OCI-LY7 (cell line): Measurements from ENCODE around the gene HEATR5A. TPM values are rescaled to one million over a fixed set of nuclear protein-coding genes. Genes with fewer than 3 reads are reported as not detected.

Source experiments
- BruUV-seq: library from RNA; stranded (reverse); fragments of 400-500 nt; replicated peaks from 2 replicates; lab custom pipeline; 2021; lab: Mats Ljungman, UMichigan
- CTCF ChIA-PET: fragments of 300-600 bp; sonication (Branson Sonifier 250); formaldehyde crosslinking; loops from one replicate; lab custom pipeline; 2022; ENCODE audit warnings: antibody characterized with exemption; ENCODE audit not compliant: unreplicated experiment; lab: Charles Lee
- POLR2A ChIA-PET: fragments of 300-600 bp; sonication (Branson Sonifier 250); formaldehyde crosslinking; loops from one replicate; lab custom pipeline; 2022; ENCODE audit warnings: antibody characterized with exemption; lab: Charles Lee
- DNase-seq: peaks from one replicate; pipeline ENCODE4 v3.0.0-alpha.2; 2015; ENCODE audit warnings: low spot score
- H2AFZ ChIP-seq: fragments of 200-600 bp; sonication (generic), shearing (Covaris generic); 2 replicates; pipeline ENCODE4 v1.6.1; 2014; ENCODE audit warnings: mild to moderate bottlenecking, antibody characterized with exemption, low read length, moderate library complexity
- H3K27ac ChIP-seq: fragments of 200-600 bp; sonication (generic); 2 replicates; pipeline ENCODE4 v1.5.1; 2014; ENCODE audit warnings: mixed run types, low read depth, mild to moderate bottlenecking, moderate library complexity, low read length, inconsistent platforms; ENCODE audit not compliant: poor library complexity, severe bottlenecking
- H3K36me3 ChIP-seq: fragments of 200-600 bp; sonication (generic); 2 replicates; pipeline ENCODE4 v1.6.1; 2014; ENCODE audit warnings: mild to moderate bottlenecking, antibody characterized with exemption, low read length, moderate library complexity, mixed read lengths; ENCODE audit not compliant: insufficient read depth
- H3K4me1 ChIP-seq: fragments of 200-600 bp; sonication (generic); 2 replicates; pipeline ENCODE4 v1.5.1; 2014; ENCODE audit warnings: mild to moderate bottlenecking, low read length; ENCODE audit not compliant: insufficient read depth, poor library complexity, severe bottlenecking
- H3K4me2 ChIP-seq: fragments of 200-600 bp; sonication (generic); 2 replicates; pipeline ENCODE4 v1.6.1; 2014; ENCODE audit warnings: mild to moderate bottlenecking, low read length
- H3K4me3 ChIP-seq: fragments of 200-600 bp; sonication (generic); 2 replicates; pipeline ENCODE4 v1.5.1; 2014; ENCODE audit warnings: mild to moderate bottlenecking, low read depth, low read length; ENCODE audit not compliant: poor library complexity, severe bottlenecking
- H3K79me2 ChIP-seq: fragments of 200-600 bp; sonication (generic); 2 replicates; pipeline ENCODE4 v1.6.1; 2016; ENCODE audit warnings: low read depth, mild to moderate bottlenecking, low read length, moderate library complexity, mixed read lengths; ENCODE audit not compliant: insufficient read depth
- H3K9me2 ChIP-seq: fragments of 200-600 bp; sonication (generic); 2 replicates; pipeline ENCODE4 v1.6.1; 2016; ENCODE audit warnings: mild to moderate bottlenecking, low read length, mixed read lengths; ENCODE audit not compliant: insufficient read depth
- H3K9me3 ChIP-seq: fragments of 200-600 bp; sonication (generic); 2 replicates; pipeline ENCODE4 v1.6.1; 2014; ENCODE audit warnings: mild to moderate bottlenecking, mixed run types, low read length, mixed read lengths
- H4K20me1 ChIP-seq: fragments of 200-600 bp; sonication (generic); 2 replicates; pipeline ENCODE4 v1.6.1; 2014; ENCODE audit warnings: mild to moderate bottlenecking, antibody characterized with exemption, low read length, moderate library complexity, mixed read lengths; ENCODE audit not compliant: insufficient read depth
- EZH2phosphoT487 ChIP-seq: fragments of 200-600 bp; sonication (generic); IDR thresholded peaks from 2 replicates; pipeline ENCODE4 v1.6.1; 2018; ENCODE audit warnings: low read depth, borderline replicate concordance, mild to moderate bottlenecking, mixed run types, antibody characterized with exemption, low read length, moderate library complexity, mixed read lengths
- intact Hi-C: fragments of 100-400 bp; cut with micrococcal nuclease; formaldehyde crosslinking; loops from one replicate; pipeline ENCODE4 v1.10.0; 2022; ENCODE audit not compliant: unreplicated experiment
- total RNA-seq, 2 experiments: library from RNA; depleted of rRNA in 1 of 2; stranded (reverse); fragments of >200 nt in 1 of 2; shearing (Covaris generic) in 1 of 2; gene quantifications; 2 replicates each; pipeline ENCODE4 v1.2.3, GENCODE V29; 2014 to 2022
- TF ChIP-seq, protein P1 (sequence below): fragments of 200-600 bp; sonication (generic); conservative IDR thresholded peaks from 2 replicates; pipeline ENCODE4 v1.5.1; 2014; ENCODE audit warnings: mild to moderate bottlenecking, antibody characterized with exemption, low read length, moderate library complexity, mixed read lengths

Gene HEATR5A
- total RNA-seq, 2 experiments from 2014 or later: 12.0 to 16.2 TPM

GRCh38 chr14:31414190-31414833, 6.0 kb downstream of the HEATR5A start:
- no peaks in the 10 kb centered on the region for H3K36me3 ChIP-seq
- H4K20me1 ChIP-seq: no peaks in the 10 kb centered on the region
- intact Hi-C loops: no loop called here
- H3K9me3 ChIP-seq: no peaks in the 10 kb centered on the region
- no peak overlapping the region for H3K4me3 ChIP-seq
- POLR2A ChIA-PET: interaction anchor here (1.1 to 1.3 kb wide), 2 partner anchors 13 to 19 kb away, joined by 4 read pairs; no protein-coding TSS in a partner anchor
- no peak overlapping the region for H3K27ac ChIP-seq
- H3K4me1 ChIP-seq: peaks cover 15% of the 10 kb centered on the region
- DNase-seq: no peak
- H2AFZ ChIP-seq: no peak overlapping the region
- TF ChIP-seq, protein P1, sequence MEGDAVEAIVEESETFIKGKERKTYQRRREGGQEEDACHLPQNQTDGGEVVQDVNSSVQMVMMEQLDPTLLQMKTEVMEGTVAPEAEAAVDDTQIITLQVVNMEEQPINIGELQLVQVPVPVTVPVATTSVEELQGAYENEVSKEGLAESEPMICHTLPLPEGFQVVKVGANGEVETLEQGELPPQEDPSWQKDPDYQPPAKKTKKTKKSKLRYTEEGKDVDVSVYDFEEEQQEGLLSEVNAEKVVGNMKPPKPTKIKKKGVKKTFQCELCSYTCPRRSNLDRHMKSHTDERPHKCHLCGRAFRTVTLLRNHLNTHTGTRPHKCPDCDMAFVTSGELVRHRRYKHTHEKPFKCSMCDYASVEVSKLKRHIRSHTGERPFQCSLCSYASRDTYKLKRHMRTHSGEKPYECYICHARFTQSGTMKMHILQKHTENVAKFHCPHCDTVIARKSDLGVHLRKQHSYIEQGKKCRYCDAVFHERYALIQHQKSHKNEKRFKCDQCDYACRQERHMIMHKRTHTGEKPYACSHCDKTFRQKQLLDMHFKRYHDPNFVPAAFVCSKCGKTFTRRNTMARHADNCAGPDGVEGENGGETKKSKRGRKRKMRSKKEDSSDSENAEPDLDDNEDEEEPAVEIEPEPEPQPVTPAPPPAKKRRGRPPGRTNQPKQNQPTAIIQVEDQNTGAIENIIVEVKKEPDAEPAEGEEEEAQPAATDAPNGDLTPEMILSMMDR: no peak
- no peak for TF ChIP-seq EZH2phosphoT487
- H3K9me2 ChIP-seq: no peaks in the 10 kb centered on the region
- CTCF ChIA-PET: interaction anchor here (1.0 kb wide), 1 partner anchor 20 kb away, joined by 3 read pairs; no protein-coding TSS in a partner anchor
- BruUV-seq: no TSS peak
- no peak overlapping the region for H3K4me2 ChIP-seq
- peaks cover 9% of the 10 kb centered on the region; the same call in 1 of the 2 replicates for H3K79me2 ChIP-seq

- CTCF ChIA-PET: no interaction called here
- Histone ChIP-seq H3K27ac (no peak overlapping the region), H3K4me1 (peaks cover 11% of the 10 kb centered on the region), H3K9me2 (no peaks in the 10 kb centered on the region), H3K4me3 (no peak overlapping the region), H3K4me2 (no peak overlapping the region), H2AFZ (no peak overlapping the region), H4K20me1 (no peaks in the 10 kb centered on the region), H3K79me2 (no peaks in the 10 kb centered on the region), H3K36me3 (no peaks in the 10 kb centered on the region), H3K9me3 (no peaks in the 10 kb centered on the region)
- intact Hi-C loops: no loop called here
- POLR2A ChIA-PET: interaction anchor here (0.9 to 1.6 kb wide), 2 partner anchors 8 to 24 kb away, joined by 3 to 6 read pairs; no protein-coding TSS in a partner anchor
- no peak for DNase-seq
- no peak for TF ChIP-seq EZH2phosphoT487
- TF ChIP-seq, protein P1: no peak
- BruUV-seq: no TSS peak
Observed at GRCh38 chr14:31411218-31411727, 9.1 kb downstream of the HEATR5A start.
